Right hindlimb (tissue), 1 donor: ENCODE measurements around the gene SYT14.
"Not testable (repeated sequence)": the region's sequence is repeated elsewhere in the genome, so short reads cannot be mapped to it uniquely, and the experiment has no call there.

ENCODE experiments used
- DNase-seq: peaks from one replicate; pipeline ENCODE4 v3.0.0-alpha.2; 2018

SYT14 gene

GRCh38 chr1:210123924-210124589, 186.0 kb downstream of the SYT14 start:
- DNase-seq = no peak

- no peak for DNase-seq
These were observed 186.7 kb downstream of the SYT14 start for GRCh38 chr1:210124736-210125135.

GRCh38 chr1:210125143-210125542, 187.1 kb downstream of the SYT14 start:
- DNase-seq = no peak

- DNase-seq = no peak
These were observed 191.1 kb downstream of the SYT14 start for GRCh38 chr1:210129092-210129491.

GRCh38 chr1:210129759-210130158, 191.7 kb downstream of the SYT14 start:
- DNase-seq = no peak

- DNase-seq = no peak
These were observed 194.6 kb downstream of the SYT14 start for GRCh38 chr1:210132582-210132981.

GRCh38 chr1:210143465-210144062, 205.5 kb downstream of the SYT14 start:
- peak; percentile 76 for DNase-seq

GRCh38 chr1:210144736-210145135, 206.7 kb downstream of the SYT14 start:
- no peak for DNase-seq

GRCh38 chr1:210151052-210151672, 213.1 kb downstream of the SYT14 start:
- no peak for DNase-seq

- DNase-seq = no peak
These were observed 221.2 kb downstream of the SYT14 start for GRCh38 chr1:210159211-210159610.

- DNase-seq = no peak
These were observed 232.2 kb downstream of the SYT14 start for GRCh38 chr1:210170220-210170619.

- no peak for DNase-seq
These were observed 236.1 kb downstream of the SYT14 start for GRCh38 chr1:210174133-210174532.

- DNase-seq = no peak
These were observed 247.0 kb downstream of the SYT14 start for GRCh38 chr1:210185063-210185462.

GRCh38 chr1:210187849-210188606, 250.0 kb downstream of the SYT14 start:
- not testable (repeated sequence) for DNase-seq

- DNase-seq = no peak
These were observed 251.4 kb downstream of the SYT14 start for GRCh38 chr1:210189426-210189825.

GRCh38 chr1:210195635-210196160, 257.7 kb downstream of the SYT14 start:
- DNase-seq = no peak

GRCh38 chr1:210196266-210196665, 258.2 kb downstream of the SYT14 start:
- not testable (repeated sequence) for DNase-seq

GRCh38 chr1:210198840-210199239, 260.8 kb downstream of the SYT14 start:
- DNase-seq = no peak

- no peak for DNase-seq
These were observed 262.2 kb downstream of the SYT14 start for GRCh38 chr1:210200124-210200736.

- no peak for DNase-seq
These were observed 263.7 kb downstream of the SYT14 start for GRCh38 chr1:210201681-210202080.

- DNase-seq = no peak
These were observed 269.8 kb downstream of the SYT14 start for GRCh38 chr1:210207597-210208450.

GRCh38 chr1:210213335-210213734, 275.3 kb downstream of the SYT14 start:
- DNase-seq = no peak
